Activated CD4-positive, alpha-beta T cell treated with anti-CD3 and anti-CD28 coated beads, Interleukin-10, Interleukin-2, amounts not matched to agents 100 ng/mL and 50 ng/mL, durations not matched to agents 16 hours and 8 hours (primary cell): ENCODE results near the gene AUH.
"Not testable (repeated sequence)": the region's sequence is repeated elsewhere in the genome, so short reads cannot be mapped to it uniquely, and the experiment has no call there.

Source experiments
- DNase-seq: peaks from one replicate; pipeline ENCODE4 v3.0.0-alpha.2; 2020

Gene AUH

GRCh38 chr9:91202736-91203283, 158.9 kb downstream of the AUH start:
- DNase-seq: no peak

GRCh38 chr9:91200692-91201336, 160.9 kb downstream of the AUH start:
- no peak for DNase-seq

- no peak for DNase-seq
Measured at GRCh38 chr9:91199739-91200497, 161.8 kb downstream of the AUH start.

- DNase-seq: not testable (repeated sequence)
Measured at GRCh38 chr9:91198881-91199280, 162.8 kb downstream of the AUH start.

GRCh38 chr9:91198405-91198804, 163.3 kb downstream of the AUH start:
- DNase-seq: no peak

- DNase-seq: no peak
Measured at GRCh38 chr9:91197232-91198181, 164.2 kb downstream of the AUH start.

- DNase-seq: no peak
Measured at GRCh38 chr9:91196103-91196950, 165.4 kb downstream of the AUH start.

GRCh38 chr9:91195372-91196012, 166.2 kb downstream of the AUH start:
- no peak for DNase-seq

- DNase-seq: peak; percentile 91
Measured at GRCh38 chr9:91193658-91194391, 167.9 kb downstream of the AUH start.

GRCh38 chr9:91193087-91193657, 168.5 kb downstream of the AUH start:
- DNase-seq: peak; percentile 94

GRCh38 chr9:91192381-91193086, 169.2 kb downstream of the AUH start:
- DNase-seq: peak; percentile 32

- DNase-seq: no peak
Measured at GRCh38 chr9:91191411-91192380, 170.0 kb downstream of the AUH start.

- no peak for DNase-seq
Measured at GRCh38 chr9:91190062-91190461, 171.7 kb downstream of the AUH start.

GRCh38 chr9:91188719-91189590, 172.8 kb downstream of the AUH start:
- DNase-seq: no peak

- no peak for DNase-seq
Measured at GRCh38 chr9:91187965-91188344, 173.8 kb downstream of the AUH start.

- no peak for DNase-seq
Measured at GRCh38 chr9:91187311-91187964, 174.3 kb downstream of the AUH start.

- DNase-seq: peak; percentile 47
Measured at GRCh38 chr9:91186632-91187108, 175.0 kb downstream of the AUH start.
